ENCODE results near the gene ACMSD.

DNA sequence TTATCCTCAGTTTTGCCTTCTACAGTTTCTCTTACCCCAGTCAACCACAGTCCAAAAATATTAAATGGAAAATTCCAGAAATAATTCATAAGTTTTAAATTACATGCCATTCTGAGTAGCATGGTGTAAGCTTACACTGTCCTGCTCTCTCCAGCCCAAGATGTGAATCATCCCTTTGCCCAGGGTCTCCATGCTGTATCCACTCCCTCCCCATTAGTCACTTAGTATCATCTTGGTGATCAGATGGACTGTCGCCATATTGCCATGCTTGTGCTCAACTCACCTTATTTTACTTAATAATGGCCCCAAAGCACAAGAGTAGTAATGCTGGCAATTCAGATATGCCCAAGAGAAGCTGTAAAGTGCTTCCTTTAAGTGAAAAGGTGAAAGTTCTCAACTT, 61.7 kb downstream of the ACMSD start:
- TF ChIP-seq POLR2A (IDR thresholded peaks at IDR 0.05) = no peak
- TF ChIP-seq, protein P1, sequence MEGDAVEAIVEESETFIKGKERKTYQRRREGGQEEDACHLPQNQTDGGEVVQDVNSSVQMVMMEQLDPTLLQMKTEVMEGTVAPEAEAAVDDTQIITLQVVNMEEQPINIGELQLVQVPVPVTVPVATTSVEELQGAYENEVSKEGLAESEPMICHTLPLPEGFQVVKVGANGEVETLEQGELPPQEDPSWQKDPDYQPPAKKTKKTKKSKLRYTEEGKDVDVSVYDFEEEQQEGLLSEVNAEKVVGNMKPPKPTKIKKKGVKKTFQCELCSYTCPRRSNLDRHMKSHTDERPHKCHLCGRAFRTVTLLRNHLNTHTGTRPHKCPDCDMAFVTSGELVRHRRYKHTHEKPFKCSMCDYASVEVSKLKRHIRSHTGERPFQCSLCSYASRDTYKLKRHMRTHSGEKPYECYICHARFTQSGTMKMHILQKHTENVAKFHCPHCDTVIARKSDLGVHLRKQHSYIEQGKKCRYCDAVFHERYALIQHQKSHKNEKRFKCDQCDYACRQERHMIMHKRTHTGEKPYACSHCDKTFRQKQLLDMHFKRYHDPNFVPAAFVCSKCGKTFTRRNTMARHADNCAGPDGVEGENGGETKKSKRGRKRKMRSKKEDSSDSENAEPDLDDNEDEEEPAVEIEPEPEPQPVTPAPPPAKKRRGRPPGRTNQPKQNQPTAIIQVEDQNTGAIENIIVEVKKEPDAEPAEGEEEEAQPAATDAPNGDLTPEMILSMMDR (IDR thresholded peaks at IDR 0.05) = no peak
